HUES48 (cell line): ENCODE results near the gene LOXL4.

Experiments
- H3K27ac ChIP-seq: one replicate; pipeline ENCODE4 v1.7.0; 2013; ENCODE audit warnings: low read depth, low read length, inconsistent platforms
- H3K27me3 ChIP-seq: 2 replicates; pipeline ENCODE4 v1.6.1; 2013; ENCODE audit warnings: mild to moderate bottlenecking, low read length; ENCODE audit not compliant: control insufficient read depth, insufficient read depth
- H3K36me3 ChIP-seq: 2 replicates; pipeline ENCODE4 v1.6.1; 2013; ENCODE audit warnings: low read length; ENCODE audit not compliant: control insufficient read depth, insufficient read depth
- H3K4me1 ChIP-seq: 2 replicates; pipeline ENCODE4 v1.6.1; 2013; ENCODE audit warnings: mild to moderate bottlenecking, low read length; ENCODE audit not compliant: control insufficient read depth, insufficient read depth
- H3K4me3 ChIP-seq: 2 replicates; pipeline ENCODE4 v1.5.1; 2013; ENCODE audit warnings: mild to moderate bottlenecking, low read depth, low read length
- H3K9ac ChIP-seq: 2 replicates; pipeline ENCODE4 v1.6.1; 2013; ENCODE audit warnings: mild to moderate bottlenecking, low read depth, low read length, moderate library complexity
- H3K9me3 ChIP-seq: 2 replicates; pipeline ENCODE4 v1.6.1; 2013; ENCODE audit warnings: low read length; ENCODE audit not compliant: control insufficient read depth, insufficient read depth

LOXL4 gene

GRCh38 chr10:98253499-98253898 is 14.5 kb downstream of the LOXL4 start:
- H3K27me3 ChIP-seq, result no peaks in the 10 kb centered on the region
- no peak overlapping the region for H3K27ac ChIP-seq
- H3K9me3 ChIP-seq, result no peaks in the 10 kb centered on the region
- no peak overlapping the region for H3K4me3 ChIP-seq
- no peak overlapping the region for H3K9ac ChIP-seq
- peaks cover 3% of the 10 kb centered on the region; the same call in 1 of the 2 replicates for H3K36me3 ChIP-seq
- peaks cover 6% of the 10 kb centered on the region; the same call in 1 of the 2 replicates for H3K4me1 ChIP-seq

GRCh38 chr10:98252464-98252863 is 15.5 kb downstream of the LOXL4 start:
- no peaks in the 10 kb centered on the region for H3K9me3 ChIP-seq
- H3K27me3 ChIP-seq, result no peaks in the 10 kb centered on the region
- no peak overlapping the region for H3K27ac ChIP-seq
- H3K9ac ChIP-seq, result no peak overlapping the region
- no peak overlapping the region for H3K4me3 ChIP-seq
- H3K4me1 ChIP-seq, result peaks cover 6% of the 10 kb centered on the region; the same call in 1 of the 2 replicates
- peaks cover 11% of the 10 kb centered on the region; the same call in 1 of the 2 replicates for H3K36me3 ChIP-seq

- no peak overlapping the region for H3K27ac ChIP-seq
- peaks cover 21% of the 10 kb centered on the region; the same call in 1 of the 2 replicates for H3K36me3 ChIP-seq
- H3K4me3 ChIP-seq, result no peak overlapping the region
- no peaks in the 10 kb centered on the region for H3K9me3 ChIP-seq
- no peak overlapping the region for H3K9ac ChIP-seq
- H3K4me1 ChIP-seq, result peaks cover 6% of the 10 kb centered on the region; the same call in 1 of the 2 replicates
- no peaks in the 10 kb centered on the region for H3K27me3 ChIP-seq
Observed at GRCh38 chr10:98251399-98251798, 16.6 kb downstream of the LOXL4 start.

- Histone ChIP-seq H3K36me3 (peaks cover 43% of the 10 kb centered on the region), H3K27ac (no peak overlapping the region), H3K27me3 (no peaks in the 10 kb centered on the region), H3K4me3 (no peak overlapping the region), H3K9me3 (no peaks in the 10 kb centered on the region), H3K4me1 (peaks cover 6% of the 10 kb centered on the region; the same call in 1 of the 2 replicates), H3K9ac (no peak overlapping the region)
Observed at GRCh38 chr10:98249134-98249533, 18.9 kb downstream of the LOXL4 start.

GRCh38 chr10:98248018-98248417 is 20.0 kb downstream of the LOXL4 start:
- H3K27me3 ChIP-seq, result no peaks in the 10 kb centered on the region
- no peaks in the 10 kb centered on the region for H3K9me3 ChIP-seq
- peaks cover 6% of the 10 kb centered on the region; the same call in 1 of the 2 replicates for H3K4me1 ChIP-seq
- H3K36me3 ChIP-seq, result peaks cover 50% of the 10 kb centered on the region
- no peak overlapping the region for H3K4me3 ChIP-seq
- no peak overlapping the region for H3K9ac ChIP-seq
- no peak overlapping the region for H3K27ac ChIP-seq

GRCh38 chr10:98246911-98247805 is 20.8 kb downstream of the LOXL4 start:
- peaks cover 6% of the 10 kb centered on the region; the same call in 1 of the 2 replicates for H3K4me1 ChIP-seq
- no peak overlapping the region for H3K4me3 ChIP-seq
- no peaks in the 10 kb centered on the region for H3K27me3 ChIP-seq
- no peak overlapping the region for H3K27ac ChIP-seq
- no peak overlapping the region for H3K9ac ChIP-seq
- no peaks in the 10 kb centered on the region for H3K9me3 ChIP-seq
- H3K36me3 ChIP-seq, result peaks cover 50% of the 10 kb centered on the region

GRCh38 chr10:98244586-98244985 is 23.4 kb downstream of the LOXL4 start:
- Histone ChIP-seq H3K9ac (no peak overlapping the region), H3K36me3 (peaks cover 57% of the 10 kb centered on the region), H3K27me3 (no peaks in the 10 kb centered on the region), H3K4me3 (no peak overlapping the region), H3K27ac (no peak overlapping the region), H3K4me1 (no peaks in the 10 kb centered on the region), H3K9me3 (no peaks in the 10 kb centered on the region)

DNA sequence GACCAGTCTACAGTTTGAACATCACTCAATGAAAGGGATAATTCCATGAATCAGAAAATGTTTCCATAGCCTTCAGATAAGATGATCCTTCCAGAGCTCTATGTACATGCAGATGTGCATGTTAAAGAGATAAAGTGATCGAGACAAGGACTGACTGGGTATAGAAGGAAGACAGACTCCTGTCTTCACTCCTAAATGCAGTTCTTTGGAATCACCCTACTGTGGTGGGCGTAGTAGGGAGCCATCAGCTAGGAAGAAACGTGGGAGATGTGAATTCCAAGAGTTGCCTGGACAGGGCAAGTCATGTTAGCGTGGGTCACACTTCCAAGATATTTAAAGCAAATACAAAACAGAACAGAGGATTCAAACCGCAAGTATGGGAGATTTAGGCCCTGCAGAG is 23.9 kb downstream of the LOXL4 start:
- Histone ChIP-seq H3K4me1 (no peaks in the 10 kb centered on the region), H3K27me3 (no peaks in the 10 kb centered on the region), H3K9me3 (no peaks in the 10 kb centered on the region), H3K9ac (no peak overlapping the region), H3K27ac (no peak overlapping the region), H3K36me3 (peaks cover 61% of the 10 kb centered on the region), H3K4me3 (no peak overlapping the region)

GRCh38 chr10:98242823-98243222 is 25.2 kb downstream of the LOXL4 start:
- no peaks in the 10 kb centered on the region for H3K4me1 ChIP-seq
- H3K36me3 ChIP-seq, result peaks cover 57% of the 10 kb centered on the region
- H3K4me3 ChIP-seq, result no peak overlapping the region
- no peaks in the 10 kb centered on the region for H3K27me3 ChIP-seq
- H3K27ac ChIP-seq, result no peak overlapping the region
- no peaks in the 10 kb centered on the region for H3K9me3 ChIP-seq
- H3K9ac ChIP-seq, result no peak overlapping the region

DNA sequence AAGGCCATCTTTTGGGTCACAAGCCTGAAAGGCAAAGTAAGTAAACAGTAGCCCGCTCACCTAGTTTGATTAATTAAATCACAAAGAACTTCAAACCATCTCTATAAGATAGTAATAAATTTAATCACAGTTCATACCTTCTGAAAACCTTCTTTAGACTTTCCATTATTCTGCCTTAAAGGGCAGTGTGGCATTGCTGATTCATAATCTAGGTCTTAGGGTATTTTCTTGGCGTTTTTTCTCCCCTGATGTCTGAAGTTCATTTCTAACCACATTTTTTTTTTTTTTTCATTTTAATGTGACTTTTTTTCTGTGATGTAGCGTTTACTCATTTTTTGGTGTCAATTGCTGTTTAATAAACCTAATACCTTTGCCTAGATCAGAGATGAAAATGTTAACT is 27.5 kb downstream of the LOXL4 start:
- Histone ChIP-seq H3K4me3 (no peak overlapping the region), H3K4me1 (no peaks in the 10 kb centered on the region), H3K9me3 (no peaks in the 10 kb centered on the region), H3K27ac (no peak overlapping the region), H3K27me3 (no peaks in the 10 kb centered on the region), H3K9ac (no peak overlapping the region), H3K36me3 (peaks cover 59% of the 10 kb centered on the region)

GRCh38 chr10:98238391-98238790 is 29.6 kb downstream of the LOXL4 start:
- Histone ChIP-seq H3K9ac (no peak overlapping the region), H3K36me3 (peaks cover 50% of the 10 kb centered on the region), H3K9me3 (no peaks in the 10 kb centered on the region), H3K27me3 (no peaks in the 10 kb centered on the region), H3K27ac (no peak overlapping the region), H3K4me1 (no peaks in the 10 kb centered on the region), H3K4me3 (no peak overlapping the region)
